Measurements from ENCODE around the gene RICTOR.

RICTOR gene

DNA sequence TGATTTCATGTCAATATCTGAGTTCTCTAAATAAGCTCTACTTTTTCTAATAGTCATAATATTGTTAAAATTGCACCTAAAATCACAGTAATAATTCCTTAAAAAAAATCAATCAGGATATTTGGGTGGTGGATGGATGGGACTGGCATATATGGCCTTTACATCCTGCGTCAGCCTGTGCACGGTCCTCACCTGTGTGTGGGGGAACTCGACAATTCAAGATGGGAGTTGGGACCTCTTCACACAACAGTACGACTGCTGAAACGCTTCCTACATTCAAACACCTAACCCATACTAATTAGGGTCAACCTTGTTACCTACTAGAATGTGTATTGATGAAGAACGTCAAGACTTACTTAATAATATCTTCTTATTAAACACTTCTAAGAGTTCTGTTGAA, 137.9 kb downstream of the RICTOR start:
- H3K27ac ChIP-seq (ENCODE audit: low read depth, low read length) = no peak overlapping the region
- H3K9me3 ChIP-seq (ENCODE audit: control insufficient read depth, insufficient read depth, low read length) = no peaks in the 10 kb centered on the region
- 0 out of 2 replicates have a peak, but pooled peaks cover 9% of the 10 kb centered on the region for H3K36me3 ChIP-seq (ENCODE audit: control insufficient read depth, insufficient read depth, low read length)
- peaks cover under 1% of the 10 kb centered on the region; the same call in 1 of the 2 replicates for H3K4me1 ChIP-seq (ENCODE audit: control insufficient read depth, insufficient read depth, low read length)
- no peaks in the 10 kb centered on the region for H3K27me3 ChIP-seq (ENCODE audit: control insufficient read depth, insufficient read depth, low read length)
- H3K9ac ChIP-seq (ENCODE audit: low read depth, low read length) = no peak overlapping the region
- no peak overlapping the region for H3K4me3 ChIP-seq (ENCODE audit: low read depth, low read length)

DNA sequence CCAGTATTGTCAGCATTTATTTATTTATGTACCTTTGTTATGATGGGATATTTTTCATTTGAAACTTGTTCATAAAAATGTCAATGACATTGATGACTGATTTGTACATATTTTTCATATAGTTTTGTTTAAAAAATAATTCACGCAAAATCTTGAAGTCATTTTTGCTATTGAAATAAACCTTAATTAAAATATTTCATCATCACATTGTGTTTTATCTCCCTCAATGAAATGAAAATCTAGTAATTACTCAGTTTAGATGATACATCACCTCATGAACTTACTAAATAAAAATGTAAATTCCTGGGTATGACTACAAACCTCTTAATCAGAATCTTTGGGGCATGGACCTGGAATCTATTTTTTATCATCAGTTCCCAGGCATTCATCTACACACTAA, 138.8 kb downstream of the RICTOR start:
- no peak overlapping the region for H3K4me3 ChIP-seq (ENCODE audit: low read depth, low read length)
- H3K9me3 ChIP-seq (ENCODE audit: control insufficient read depth, insufficient read depth, low read length) = no peaks in the 10 kb centered on the region
- no peak overlapping the region for H3K27ac ChIP-seq (ENCODE audit: low read depth, low read length)
- 0 out of 2 replicates have a peak, but pooled peaks cover 2% of the 10 kb centered on the region for H3K36me3 ChIP-seq (ENCODE audit: control insufficient read depth, insufficient read depth, low read length)
- no peak overlapping the region for H3K9ac ChIP-seq (ENCODE audit: low read depth, low read length)
- H3K4me1 ChIP-seq (ENCODE audit: control insufficient read depth, insufficient read depth, low read length) = peaks cover 4% of the 10 kb centered on the region; the same call in 1 of the 2 replicates
- no peaks in the 10 kb centered on the region for H3K27me3 ChIP-seq (ENCODE audit: control insufficient read depth, insufficient read depth, low read length)

DNA sequence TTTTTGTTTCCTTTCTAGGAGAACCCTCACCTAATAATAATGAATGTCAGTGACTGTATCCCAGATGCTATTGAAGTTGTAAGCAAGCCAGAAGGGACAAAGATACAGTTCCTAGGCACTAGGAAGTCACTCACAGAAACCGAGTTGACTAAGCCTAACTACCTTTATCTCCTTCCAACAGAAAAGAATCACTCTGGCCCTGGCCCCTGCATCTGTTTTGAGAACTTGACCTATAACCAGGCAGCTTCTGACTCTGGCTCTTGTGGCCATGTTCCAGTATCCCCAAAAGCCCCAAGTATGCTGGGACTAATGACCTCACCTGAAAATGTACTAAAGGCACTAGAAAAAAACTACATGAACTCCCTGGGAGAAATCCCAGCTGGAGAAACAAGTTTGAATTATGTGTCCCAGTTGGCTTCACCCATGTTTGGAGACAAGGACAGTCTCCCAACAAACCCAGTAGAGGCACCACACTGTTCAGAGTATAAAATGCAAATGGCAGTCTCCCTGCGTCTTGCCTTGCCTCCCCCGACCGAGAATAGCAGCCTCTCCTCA, 141.3 kb downstream of the RICTOR start:
- Histone ChIP-seq H3K27ac (ENCODE audit: low read depth, low read length) (no peak overlapping the region), H3K36me3 (ENCODE audit: control insufficient read depth, insufficient read depth, low read length) (no peaks in the 10 kb centered on the region), H3K4me1 (ENCODE audit: control insufficient read depth, insufficient read depth, low read length) (peaks cover 4% of the 10 kb centered on the region; the same call in 1 of the 2 replicates), H3K4me3 (ENCODE audit: low read depth, low read length) (no peak overlapping the region), H3K27me3 (ENCODE audit: control insufficient read depth, insufficient read depth, low read length) (no peaks in the 10 kb centered on the region), H3K9ac (ENCODE audit: low read depth, low read length) (no peak overlapping the region), H3K9me3 (ENCODE audit: control insufficient read depth, insufficient read depth, low read length) (no peaks in the 10 kb centered on the region)

DNA sequence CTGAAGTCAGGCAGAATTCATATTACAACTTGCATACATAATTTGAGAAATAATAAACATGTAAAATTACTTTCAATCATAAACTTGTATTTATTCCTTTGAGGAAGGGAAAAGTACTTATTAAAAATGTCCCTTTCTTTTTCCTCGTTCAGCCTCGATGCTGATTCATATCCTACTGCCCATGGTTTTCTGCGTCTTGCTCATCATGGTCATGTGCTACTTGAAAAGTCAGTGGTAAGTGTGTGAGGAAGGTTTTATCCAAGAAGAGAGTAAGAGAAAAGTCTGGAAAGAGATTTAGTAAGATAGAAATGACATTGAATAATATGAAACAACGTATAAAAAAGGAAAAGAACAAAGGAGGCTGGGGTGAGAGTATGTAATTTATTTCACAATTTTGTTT, 142.5 kb downstream of the RICTOR start:
- Histone ChIP-seq H3K4me1 (ENCODE audit: control insufficient read depth, insufficient read depth, low read length) (peaks cover 4% of the 10 kb centered on the region; the same call in 1 of the 2 replicates), H3K9me3 (ENCODE audit: control insufficient read depth, insufficient read depth, low read length) (no peaks in the 10 kb centered on the region), H3K4me3 (ENCODE audit: low read depth, low read length) (no peak overlapping the region), H3K27me3 (ENCODE audit: control insufficient read depth, insufficient read depth, low read length) (no peaks in the 10 kb centered on the region), H3K36me3 (ENCODE audit: control insufficient read depth, insufficient read depth, low read length) (no peaks in the 10 kb centered on the region), H3K27ac (ENCODE audit: low read depth, low read length) (no peak overlapping the region), H3K9ac (ENCODE audit: low read depth, low read length) (no peak overlapping the region)

DNA sequence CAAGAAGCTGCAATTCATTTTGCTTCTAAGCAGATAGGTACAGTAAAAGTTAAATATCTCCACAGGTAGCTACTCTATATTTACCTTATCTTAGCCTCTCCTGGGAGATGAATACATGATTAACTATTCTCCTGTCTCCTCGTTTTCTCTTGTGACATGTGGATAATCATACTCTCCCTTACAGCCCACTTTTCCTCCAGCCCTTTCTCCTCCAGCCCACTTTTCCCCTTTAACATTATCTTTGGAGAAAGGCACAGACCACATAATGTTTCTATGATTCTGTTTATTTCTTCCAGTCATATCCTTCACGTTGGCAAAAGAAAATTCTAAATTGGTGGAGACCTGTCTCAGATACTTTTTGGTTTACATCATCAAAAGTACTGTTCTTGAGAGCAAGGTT, 144.4 kb downstream of the RICTOR start:
- Histone ChIP-seq H3K27ac (ENCODE audit: low read depth, low read length) (no peak overlapping the region), H3K9me3 (ENCODE audit: control insufficient read depth, insufficient read depth, low read length) (no peaks in the 10 kb centered on the region), H3K27me3 (ENCODE audit: control insufficient read depth, insufficient read depth, low read length) (no peaks in the 10 kb centered on the region), H3K4me1 (ENCODE audit: control insufficient read depth, insufficient read depth, low read length) (peaks cover 8% of the 10 kb centered on the region), H3K4me3 (ENCODE audit: low read depth, low read length) (no peak overlapping the region), H3K9ac (ENCODE audit: low read depth, low read length) (no peak overlapping the region), H3K36me3 (ENCODE audit: control insufficient read depth, insufficient read depth, low read length) (no peaks in the 10 kb centered on the region)

DNA sequence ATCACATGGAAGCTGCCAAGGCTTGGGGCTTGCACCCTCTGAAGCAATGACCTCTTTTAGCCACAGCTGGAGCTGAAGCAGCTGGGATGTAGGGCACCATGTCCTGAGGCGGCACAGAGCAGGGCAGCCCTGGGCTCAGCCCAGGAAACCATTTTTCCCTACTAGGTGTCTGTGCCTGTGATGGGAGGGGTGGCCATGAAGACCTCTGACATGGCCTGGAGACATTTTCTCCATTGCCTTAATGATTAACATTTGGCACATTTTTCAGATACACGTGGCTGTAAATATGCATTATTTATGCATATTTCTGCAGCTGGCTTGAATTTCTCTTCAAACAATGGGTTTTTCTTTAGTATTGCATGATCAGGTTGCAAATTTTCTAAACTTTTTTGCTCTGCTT, 146.7 kb downstream of the RICTOR start:
- Histone ChIP-seq H3K4me1 (ENCODE audit: control insufficient read depth, insufficient read depth, low read length) (peaks cover 16% of the 10 kb centered on the region), H3K36me3 (ENCODE audit: control insufficient read depth, insufficient read depth, low read length) (no peaks in the 10 kb centered on the region), H3K4me3 (ENCODE audit: low read depth, low read length) (no peak overlapping the region), H3K9me3 (ENCODE audit: control insufficient read depth, insufficient read depth, low read length) (no peaks in the 10 kb centered on the region), H3K27me3 (ENCODE audit: control insufficient read depth, insufficient read depth, low read length) (no peaks in the 10 kb centered on the region), H3K27ac (ENCODE audit: low read depth, low read length) (no peak overlapping the region), H3K9ac (ENCODE audit: low read depth, low read length) (no peak overlapping the region)

DNA sequence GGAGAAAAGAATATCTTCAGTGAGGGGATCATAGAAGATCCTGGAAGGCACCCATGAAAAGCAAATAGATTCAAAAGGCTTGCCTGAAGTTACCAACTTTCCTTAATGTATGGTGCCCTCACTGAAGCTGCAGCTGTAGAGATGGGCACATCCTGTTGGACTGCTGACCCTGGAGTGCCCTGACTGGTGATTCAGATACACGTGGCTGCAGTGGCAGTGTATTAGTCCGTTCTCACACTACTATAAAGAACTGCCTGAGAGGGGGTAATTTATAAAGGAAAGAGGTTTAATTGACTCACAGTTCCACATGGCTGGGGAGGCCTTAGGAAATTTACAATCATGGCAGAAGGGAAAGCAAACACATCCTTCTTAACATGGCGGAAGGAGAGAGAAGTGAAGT, 148.1 kb downstream of the RICTOR start:
- Histone ChIP-seq H3K27me3 (ENCODE audit: control insufficient read depth, insufficient read depth, low read length) (no peaks in the 10 kb centered on the region), H3K4me3 (ENCODE audit: low read depth, low read length) (no peak overlapping the region), H3K27ac (ENCODE audit: low read depth, low read length) (no peak overlapping the region), H3K36me3 (ENCODE audit: control insufficient read depth, insufficient read depth, low read length) (no peaks in the 10 kb centered on the region), H3K9me3 (ENCODE audit: control insufficient read depth, insufficient read depth, low read length) (no peaks in the 10 kb centered on the region), H3K9ac (ENCODE audit: low read depth, low read length) (no peak overlapping the region), H3K4me1 (ENCODE audit: control insufficient read depth, insufficient read depth, low read length) (peaks cover 14% of the 10 kb centered on the region)

DNA sequence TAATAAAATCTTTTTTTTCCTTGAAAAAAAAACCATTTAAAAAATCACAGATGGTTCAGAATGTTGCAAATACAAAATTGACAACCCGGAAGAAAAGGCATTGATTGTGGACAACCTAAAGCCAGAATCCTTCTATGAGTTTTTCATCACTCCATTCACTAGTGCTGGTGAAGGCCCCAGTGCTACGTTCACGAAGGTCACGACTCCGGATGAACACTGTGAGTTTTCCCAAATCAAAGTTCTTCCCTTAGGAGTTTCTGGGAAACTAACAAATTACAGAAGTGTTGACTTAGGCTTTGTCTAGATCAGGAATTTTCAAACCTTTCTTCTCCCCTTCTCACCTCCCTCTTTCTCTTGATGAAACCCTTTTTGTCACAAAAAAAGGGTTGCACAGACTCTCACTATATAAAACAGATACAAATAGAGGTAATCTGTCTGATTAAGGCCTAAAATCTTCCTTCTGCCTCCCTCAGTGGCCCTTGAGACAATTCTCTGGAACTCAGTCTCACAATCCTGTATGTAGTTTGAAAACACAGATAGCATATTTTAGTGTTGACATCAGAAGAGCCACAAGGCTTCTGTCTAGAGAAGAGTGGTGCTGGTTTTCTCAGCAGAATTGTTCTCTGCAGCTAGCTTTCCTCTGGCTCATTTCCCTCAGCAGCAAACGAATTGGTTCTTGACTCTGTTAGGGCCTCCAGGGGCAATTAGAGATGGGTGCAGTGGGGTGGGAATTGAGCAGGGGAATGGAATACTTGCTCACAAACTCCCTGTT, 148.9 kb downstream of the RICTOR start:
- Histone ChIP-seq H3K4me3 (ENCODE audit: low read depth, low read length) (no peak overlapping the region), H3K9me3 (ENCODE audit: control insufficient read depth, insufficient read depth, low read length) (no peaks in the 10 kb centered on the region), H3K36me3 (ENCODE audit: control insufficient read depth, insufficient read depth, low read length) (no peaks in the 10 kb centered on the region), H3K27me3 (ENCODE audit: control insufficient read depth, insufficient read depth, low read length) (no peaks in the 10 kb centered on the region), H3K9ac (ENCODE audit: low read depth, low read length) (no peak overlapping the region), H3K4me1 (ENCODE audit: control insufficient read depth, insufficient read depth, low read length) (peaks cover 12% of the 10 kb centered on the region), H3K27ac (ENCODE audit: low read depth, low read length) (no peak overlapping the region)

DNA sequence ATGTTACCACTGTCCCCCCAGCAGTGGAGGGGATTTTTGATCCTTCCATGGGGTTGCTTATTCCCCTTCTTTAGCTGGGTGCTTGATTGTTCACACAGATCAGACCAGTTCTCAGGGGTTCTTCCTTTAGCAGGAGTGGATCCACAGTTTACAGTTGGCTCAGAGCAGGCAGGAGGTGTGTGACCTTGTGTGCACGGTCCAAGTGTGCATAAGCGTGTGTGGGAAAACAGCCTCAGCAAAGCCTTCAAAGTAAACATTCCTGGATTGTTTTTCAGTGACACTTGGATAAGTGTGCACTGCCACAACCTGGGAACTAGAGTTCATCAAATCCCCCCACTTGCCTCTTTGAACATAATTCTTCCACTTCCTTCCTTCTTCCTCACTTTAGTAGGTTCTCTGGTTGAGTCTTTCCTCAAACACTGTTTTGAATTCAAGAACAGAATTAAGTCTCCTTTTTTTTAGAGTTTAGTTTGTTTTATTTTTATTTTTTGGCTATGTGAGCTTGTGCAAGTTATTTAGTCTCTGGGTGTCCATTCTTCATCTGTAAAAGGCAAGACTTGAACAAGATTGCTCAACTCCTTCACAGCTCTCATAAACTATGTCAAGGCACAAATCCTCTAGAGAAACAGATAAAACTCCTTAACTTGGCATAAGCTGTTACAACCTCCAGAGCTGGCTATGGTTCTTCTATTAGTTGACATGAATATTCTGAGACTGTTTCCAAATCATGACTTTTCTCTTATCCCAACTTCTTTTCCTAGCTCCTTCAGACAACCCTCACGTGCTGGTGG, 150.3 kb downstream of the RICTOR start:
- H3K27ac ChIP-seq (ENCODE audit: low read depth, low read length) = no peak overlapping the region
- no peak overlapping the region for H3K4me3 ChIP-seq (ENCODE audit: low read depth, low read length)
- peaks cover 12% of the 10 kb centered on the region for H3K4me1 ChIP-seq (ENCODE audit: control insufficient read depth, insufficient read depth, low read length)
- H3K9me3 ChIP-seq (ENCODE audit: control insufficient read depth, insufficient read depth, low read length) = no peaks in the 10 kb centered on the region
- no peaks in the 10 kb centered on the region for H3K36me3 ChIP-seq (ENCODE audit: control insufficient read depth, insufficient read depth, low read length)
- no peaks in the 10 kb centered on the region for H3K27me3 ChIP-seq (ENCODE audit: control insufficient read depth, insufficient read depth, low read length)
- no peak overlapping the region for H3K9ac ChIP-seq (ENCODE audit: low read depth, low read length)

DNA sequence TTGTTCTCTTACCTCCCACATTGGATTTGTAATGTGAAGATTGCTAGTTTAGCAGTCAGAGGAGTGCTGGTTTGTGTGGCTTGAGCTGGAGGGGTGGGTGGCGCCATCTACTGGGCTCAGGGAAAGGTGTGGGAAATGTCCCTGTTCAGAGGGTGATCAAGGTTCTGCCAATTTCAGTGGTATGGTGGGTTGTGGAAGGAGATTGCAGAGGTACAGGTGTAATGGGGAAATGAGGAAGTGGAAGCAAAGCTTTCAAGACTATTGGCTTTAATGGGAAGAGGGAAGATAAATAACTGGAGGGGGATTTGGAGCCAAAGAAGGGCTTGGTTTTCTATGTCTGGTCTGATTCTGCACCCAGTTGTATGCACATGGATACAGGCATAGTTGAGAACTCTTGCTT, 152.0 kb downstream of the RICTOR start:
- Histone ChIP-seq H3K36me3 (ENCODE audit: control insufficient read depth, insufficient read depth, low read length) (no peaks in the 10 kb centered on the region), H3K9me3 (ENCODE audit: control insufficient read depth, insufficient read depth, low read length) (no peaks in the 10 kb centered on the region), H3K4me1 (ENCODE audit: control insufficient read depth, insufficient read depth, low read length) (peaks cover 12% of the 10 kb centered on the region), H3K4me3 (ENCODE audit: low read depth, low read length) (no peak overlapping the region), H3K9ac (ENCODE audit: low read depth, low read length) (no peak overlapping the region), H3K27me3 (ENCODE audit: control insufficient read depth, insufficient read depth, low read length) (no peaks in the 10 kb centered on the region), H3K27ac (ENCODE audit: low read depth, low read length) (no peak overlapping the region)

DNA sequence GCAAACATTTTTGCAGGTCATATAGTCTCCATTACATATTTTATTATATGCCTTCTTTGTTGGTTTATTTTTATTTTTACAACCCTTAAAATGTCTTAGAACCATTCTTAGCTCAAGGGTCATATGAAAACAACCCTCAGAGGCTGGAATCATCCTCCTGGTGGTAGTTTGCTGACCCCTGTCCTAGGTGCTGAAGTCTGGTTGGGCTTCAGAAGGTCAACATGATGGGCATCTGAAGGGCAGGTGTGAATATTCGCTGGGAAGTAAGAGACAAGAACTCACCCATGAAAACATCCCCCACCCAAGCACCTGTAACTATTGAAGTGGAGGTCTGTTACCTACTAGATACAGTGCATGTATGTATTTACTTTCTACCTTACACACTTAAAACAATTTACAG, 153.0 kb downstream of the RICTOR start:
- Histone ChIP-seq H3K4me3 (ENCODE audit: low read depth, low read length) (no peak overlapping the region), H3K36me3 (ENCODE audit: control insufficient read depth, insufficient read depth, low read length) (no peaks in the 10 kb centered on the region), H3K9me3 (ENCODE audit: control insufficient read depth, insufficient read depth, low read length) (no peaks in the 10 kb centered on the region), H3K4me1 (ENCODE audit: control insufficient read depth, insufficient read depth, low read length) (peaks cover 19% of the 10 kb centered on the region), H3K9ac (ENCODE audit: low read depth, low read length) (no peak overlapping the region), H3K27me3 (ENCODE audit: control insufficient read depth, insufficient read depth, low read length) (no peaks in the 10 kb centered on the region), H3K27ac (ENCODE audit: low read depth, low read length) (no peak overlapping the region)
